NCI-H2227 (cell line): ENCODE data around the gene C12orf75.
"Not testable (repeated sequence)": the region's sequence is repeated elsewhere in the genome, so short reads cannot be mapped to it uniquely, and the experiment has no call there.

Source experiments
- DNase-seq: peaks from one replicate; lab custom pipeline; 2025; ENCODE audit not compliant: unreplicated experiment; lab: John Stamatoyannopoulos, UW

The C12orf75 gene

GRCh38 chr12:105330283-105330930 is at the start of gene C12orf75:
C12orf75 (plus strand) TSS chr12:105330691; CDS start chr12:105330892, 201 bp downstream.
- peak; percentile 90 for DNase-seq

GRCh38 chr12:105280966-105281693 is 49.4 kb upstream of the C12orf75 start:
- DNase-seq = no peak

- no peak for DNase-seq
Measured at GRCh38 chr12:105281694-105282049, 48.8 kb upstream of the C12orf75 start.

- no peak for DNase-seq
Measured at GRCh38 chr12:105285378-105285777, 45.1 kb upstream of the C12orf75 start.

- no peak for DNase-seq
Measured at GRCh38 chr12:105287408-105287807, 43.1 kb upstream of the C12orf75 start.

GRCh38 chr12:105288311-105288996 is 42.0 kb upstream of the C12orf75 start:
- DNase-seq = no peak

- DNase-seq = no peak
Measured at GRCh38 chr12:105289114-105289904, 41.2 kb upstream of the C12orf75 start.

GRCh38 chr12:105291531-105291930 is 39.0 kb upstream of the C12orf75 start:
- DNase-seq = no peak

- DNase-seq = no peak
Measured at GRCh38 chr12:105292705-105293104, 37.8 kb upstream of the C12orf75 start.

- no peak for DNase-seq
Measured at GRCh38 chr12:105293187-105293586, 37.3 kb upstream of the C12orf75 start.

- DNase-seq = no peak
Measured at GRCh38 chr12:105294161-105294560, 36.3 kb upstream of the C12orf75 start.

GRCh38 chr12:105294886-105295479 is 35.5 kb upstream of the C12orf75 start:
- DNase-seq = no peak

- DNase-seq = no peak
Measured at GRCh38 chr12:105296116-105297089, 34.1 kb upstream of the C12orf75 start.

GRCh38 chr12:105300883-105301282 is 29.6 kb upstream of the C12orf75 start:
- no peak for DNase-seq

- no peak for DNase-seq
Measured at GRCh38 chr12:105301696-105302095, 28.8 kb upstream of the C12orf75 start.

- DNase-seq = not testable (repeated sequence)
Measured at GRCh38 chr12:105302986-105303385, 27.5 kb upstream of the C12orf75 start.

GRCh38 chr12:105304626-105305025 is 25.9 kb upstream of the C12orf75 start:
- not testable (repeated sequence) for DNase-seq

- DNase-seq = not testable (repeated sequence)
Measured at GRCh38 chr12:105307601-105308314, 22.7 kb upstream of the C12orf75 start.

- DNase-seq = not testable (repeated sequence)
Measured at GRCh38 chr12:105308839-105309238, 21.7 kb upstream of the C12orf75 start.
